Brain pericyte (primary cell): Measurements from ENCODE around the gene PMVK.
"Not testable (repeated sequence)": the region's sequence is repeated elsewhere in the genome, so short reads cannot be mapped to it uniquely, and the experiment has no call there.

Experiments
- DNase-seq: peaks from one replicate; pipeline ENCODE4 v3.0.0-alpha.2; 2012; ENCODE audit warnings: low read depth, low spot score

The PMVK gene

GRCh38 chr1:154925335-154926170 lies 11.0 kb downstream of the PMVK start:
- DNase-seq = no peak

- no peak for DNase-seq
These were observed 12.8 kb downstream of the PMVK start for GRCh38 chr1:154923695-154924094.

DNA sequence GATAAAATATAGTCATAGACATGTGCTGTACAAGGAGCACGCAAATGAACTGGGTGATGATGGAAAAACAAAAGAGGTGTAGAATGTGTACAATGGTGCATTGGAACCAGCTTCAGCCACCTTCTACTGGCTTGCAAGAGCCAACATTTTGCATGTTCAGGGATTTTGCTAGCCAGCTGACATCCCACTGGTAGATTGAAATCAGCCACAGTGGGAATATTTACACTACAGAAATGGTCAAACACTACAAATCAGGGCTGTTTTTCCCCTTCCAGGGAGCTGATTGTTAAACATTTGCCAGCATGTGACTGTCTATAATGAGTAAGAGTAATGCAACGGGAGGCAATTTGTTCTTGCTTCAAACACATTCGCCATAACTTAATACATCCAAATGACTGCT lies 23.2 kb downstream of the PMVK start:
- DNase-seq = no peak

GRCh38 chr1:154912755-154913154 lies 23.8 kb downstream of the PMVK start:
- no peak for DNase-seq

GRCh38 chr1:154911691-154912550 lies 24.6 kb downstream of the PMVK start:
- DNase-seq = no peak

DNA sequence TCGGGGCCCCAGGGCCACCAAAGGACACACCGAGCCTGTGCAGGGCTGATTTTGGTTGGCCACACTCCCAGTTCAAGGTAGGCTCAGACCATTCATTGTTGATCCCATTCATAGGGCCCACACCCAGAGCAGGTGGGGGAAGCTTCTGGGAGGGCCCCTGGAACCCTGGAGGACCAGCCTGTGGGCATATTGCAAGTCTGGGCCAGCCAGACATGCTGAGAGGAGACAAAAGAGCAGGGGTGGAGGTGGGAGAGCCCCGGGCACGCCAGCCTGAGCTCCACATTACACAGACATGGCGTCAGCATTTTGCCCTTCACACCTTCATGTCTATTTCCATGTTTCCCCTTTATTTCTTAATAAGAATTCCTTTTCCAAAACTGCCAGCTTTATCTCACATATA lies 25.7 kb downstream of the PMVK start:
- DNase-seq = no peak

- DNase-seq = no peak
These were observed 27.6 kb downstream of the PMVK start for GRCh38 chr1:154908937-154909336.

GRCh38 chr1:154908129-154908528 lies 28.4 kb downstream of the PMVK start:
- not testable (repeated sequence) for DNase-seq

DNA sequence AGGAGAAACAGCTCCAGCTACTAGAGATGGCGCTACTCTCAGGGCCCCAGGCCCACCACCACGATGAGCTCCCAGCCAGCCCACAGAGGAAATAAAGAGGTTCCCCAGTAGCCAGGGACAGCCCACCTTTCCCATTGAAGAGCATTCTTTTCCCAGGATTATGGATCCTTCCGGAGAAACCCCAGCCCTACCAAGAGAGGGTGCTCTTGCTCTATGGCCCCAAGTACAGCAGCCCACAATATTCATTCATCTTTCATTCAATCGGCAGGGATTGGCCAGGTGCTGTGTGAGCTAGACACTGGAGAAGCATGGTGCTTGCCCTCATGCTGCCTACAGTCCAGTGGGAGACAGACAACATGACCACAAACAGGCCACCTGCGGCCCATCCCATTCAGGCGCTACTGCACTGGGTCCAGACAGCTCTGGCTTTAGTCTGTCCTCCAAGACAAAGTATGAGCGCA lies 29.9 kb downstream of the PMVK start:
- no peak for DNase-seq

DNA sequence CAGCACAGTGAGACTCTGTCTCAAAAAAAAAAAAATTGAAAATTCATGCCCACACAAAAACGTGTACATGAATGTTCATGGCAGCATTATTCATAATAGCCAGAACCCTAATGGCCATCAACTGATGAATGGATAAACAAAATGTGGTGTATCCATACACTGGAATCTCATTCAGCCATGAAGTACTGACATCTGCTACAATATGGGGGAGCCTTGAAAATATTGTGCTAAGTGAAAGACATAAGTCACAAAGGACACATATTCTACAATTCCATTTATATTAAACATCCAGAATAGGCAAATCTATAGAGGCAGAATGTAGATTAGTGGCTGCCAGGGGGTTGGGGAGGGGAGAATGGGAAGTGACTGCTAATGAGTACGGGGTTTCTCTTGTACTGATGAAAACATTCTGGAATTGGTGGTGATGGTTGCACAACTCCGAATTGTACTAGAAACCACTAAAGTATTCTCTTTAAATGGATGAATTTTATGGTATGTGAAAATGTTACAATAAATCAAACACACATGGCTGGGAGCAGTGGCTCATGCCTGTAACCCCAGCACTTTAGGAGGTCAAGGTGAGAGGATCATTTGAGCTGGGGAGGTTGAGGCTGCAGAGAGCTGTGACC lies 33.5 kb downstream of the PMVK start:
- no peak for DNase-seq

DNA sequence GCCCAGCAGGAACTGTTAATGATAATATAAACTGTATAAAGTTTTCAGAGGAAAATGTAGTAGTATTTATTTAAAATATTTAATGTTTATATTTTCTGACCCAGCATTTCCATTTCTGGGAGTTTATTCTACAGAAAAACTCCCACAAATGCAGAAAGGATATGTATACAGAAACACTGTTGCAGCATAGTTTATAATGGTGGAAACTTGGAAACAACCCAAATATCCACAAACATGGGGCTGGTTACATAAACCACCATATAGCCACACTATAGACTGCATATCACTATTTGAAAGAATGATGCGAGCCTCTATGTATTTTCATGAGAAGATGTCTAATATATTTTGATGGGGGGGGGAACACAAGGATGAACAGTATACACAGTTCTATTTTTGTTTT lies 34.9 kb downstream of the PMVK start:
- no peak for DNase-seq

DNA sequence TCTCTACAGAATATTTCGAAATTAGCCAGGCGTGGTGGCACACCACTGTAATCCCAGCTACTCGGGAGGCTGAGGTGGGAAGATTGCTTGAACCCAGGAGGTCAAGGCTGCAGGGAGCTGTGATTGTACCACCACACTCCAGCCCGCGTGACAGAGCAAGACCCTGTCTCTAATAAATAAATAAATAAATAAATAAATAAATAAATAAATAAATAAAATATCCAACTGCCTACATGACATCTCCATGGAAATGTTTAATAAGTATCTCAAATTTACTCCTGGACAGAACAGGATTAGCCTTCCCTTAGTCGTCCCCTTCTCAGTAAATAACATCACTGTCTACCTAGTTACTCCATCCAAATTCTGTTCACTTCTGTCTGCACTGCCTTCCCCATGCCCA lies 37.5 kb downstream of the PMVK start:
- no peak for DNase-seq

DNA sequence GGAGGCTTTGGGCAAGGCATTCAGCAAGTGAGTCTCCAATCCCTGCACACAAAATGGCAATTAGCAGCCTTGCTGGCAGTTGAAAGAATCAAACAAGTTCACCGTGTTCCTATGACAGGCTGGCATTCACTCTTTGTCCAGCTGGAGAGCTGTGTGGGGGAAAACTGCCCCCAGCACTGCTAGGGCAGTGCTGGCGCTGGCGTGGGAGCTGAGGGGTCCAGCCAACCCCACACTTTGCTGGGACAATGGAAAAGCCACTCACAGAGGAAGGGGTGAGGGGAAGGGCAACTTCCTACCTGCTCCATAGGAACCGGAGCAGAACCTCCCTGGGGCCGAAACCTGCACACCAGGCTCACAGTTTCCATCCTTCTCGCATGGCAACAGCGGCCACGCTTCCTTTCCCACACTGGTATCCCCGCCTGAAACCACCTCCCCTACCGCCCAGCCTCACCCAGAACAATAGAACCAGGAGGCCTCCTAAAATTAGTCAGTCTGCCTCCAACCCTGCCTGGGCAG lies 39.7 kb downstream of the PMVK start:
- DNase-seq = no peak

DNA sequence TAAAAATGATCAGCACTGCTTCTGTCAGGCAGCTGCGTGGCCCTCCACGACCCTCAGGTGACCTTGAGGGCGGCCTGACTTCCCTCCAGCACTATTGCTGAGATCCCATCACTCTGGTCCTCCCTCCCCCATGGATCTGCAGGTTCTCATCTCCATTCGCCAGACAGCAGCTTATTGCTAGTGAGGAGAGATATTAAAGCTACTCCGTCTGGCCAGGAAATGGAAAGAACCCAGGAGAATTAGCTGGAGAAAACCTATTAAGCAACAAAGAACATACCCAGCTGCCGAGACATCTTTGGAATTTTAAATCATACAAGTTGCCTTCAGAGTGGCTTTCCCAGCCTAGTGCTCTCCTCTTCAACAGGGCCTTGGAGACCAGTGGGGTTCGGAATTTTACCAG lies 40.7 kb downstream of the PMVK start:
- no peak for DNase-seq

DNA sequence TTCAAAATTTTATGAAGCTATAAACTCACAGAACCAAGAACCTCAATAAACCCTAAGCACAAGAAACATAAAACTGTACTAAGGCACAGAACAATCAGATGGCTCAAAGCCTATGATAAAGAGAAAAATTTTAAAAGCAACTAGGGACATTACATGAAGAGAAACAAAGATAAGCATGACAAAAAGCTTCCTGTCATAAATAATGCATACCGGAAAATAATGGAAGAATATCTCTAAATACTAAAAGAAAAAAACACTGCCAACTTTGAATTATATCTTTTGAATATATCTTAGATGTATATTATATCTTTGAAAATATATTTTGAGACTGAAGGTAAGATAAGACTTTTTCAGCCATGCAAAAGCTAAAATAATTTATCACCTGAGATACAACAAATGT lies 45.1 kb downstream of the PMVK start:
- no peak for DNase-seq

- DNase-seq = no peak
These were observed 47.8 kb downstream of the PMVK start for GRCh38 chr1:154888757-154889156.

- no peak for DNase-seq
These were observed 50.1 kb downstream of the PMVK start for GRCh38 chr1:154886281-154887015.

DNA sequence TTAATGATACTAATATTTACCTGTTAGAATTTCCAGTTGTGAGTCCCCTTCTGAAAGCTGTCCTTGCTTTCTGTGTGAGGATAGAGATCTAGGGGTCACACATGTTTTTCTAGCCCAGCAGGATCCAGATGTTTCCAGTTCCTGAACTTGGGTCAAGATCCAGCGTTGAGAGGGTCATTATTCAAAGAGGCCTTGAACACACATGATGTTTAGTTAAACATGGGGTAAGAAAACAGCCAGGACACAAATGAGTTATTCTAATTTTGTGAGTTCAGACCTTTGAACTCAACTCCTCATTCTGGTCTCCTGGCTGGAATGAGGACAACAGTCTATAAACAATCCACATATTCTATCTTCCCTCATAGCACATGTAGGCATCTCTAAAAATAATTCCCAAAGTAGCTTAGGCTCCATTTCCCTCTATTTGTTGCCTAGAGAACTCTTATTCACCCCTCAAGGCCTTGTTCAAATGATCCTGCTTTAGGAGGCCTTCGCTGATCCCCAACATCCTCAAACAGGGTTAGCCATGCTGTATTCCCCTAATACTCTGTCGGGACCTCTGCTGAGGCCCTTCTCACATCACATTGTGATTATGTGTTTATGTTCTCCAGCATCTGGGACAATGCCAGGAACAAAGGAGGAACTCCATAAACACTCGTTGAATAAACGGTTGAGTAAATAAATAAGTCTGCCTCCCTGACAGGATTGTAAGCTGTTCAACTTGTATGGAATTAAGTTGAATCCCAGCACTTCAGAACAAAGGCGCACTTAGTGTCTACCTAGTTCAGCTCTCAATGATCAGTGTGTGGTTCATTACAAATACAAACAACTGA lies 51.4 kb downstream of the PMVK start:
- no peak for DNase-seq

DNA sequence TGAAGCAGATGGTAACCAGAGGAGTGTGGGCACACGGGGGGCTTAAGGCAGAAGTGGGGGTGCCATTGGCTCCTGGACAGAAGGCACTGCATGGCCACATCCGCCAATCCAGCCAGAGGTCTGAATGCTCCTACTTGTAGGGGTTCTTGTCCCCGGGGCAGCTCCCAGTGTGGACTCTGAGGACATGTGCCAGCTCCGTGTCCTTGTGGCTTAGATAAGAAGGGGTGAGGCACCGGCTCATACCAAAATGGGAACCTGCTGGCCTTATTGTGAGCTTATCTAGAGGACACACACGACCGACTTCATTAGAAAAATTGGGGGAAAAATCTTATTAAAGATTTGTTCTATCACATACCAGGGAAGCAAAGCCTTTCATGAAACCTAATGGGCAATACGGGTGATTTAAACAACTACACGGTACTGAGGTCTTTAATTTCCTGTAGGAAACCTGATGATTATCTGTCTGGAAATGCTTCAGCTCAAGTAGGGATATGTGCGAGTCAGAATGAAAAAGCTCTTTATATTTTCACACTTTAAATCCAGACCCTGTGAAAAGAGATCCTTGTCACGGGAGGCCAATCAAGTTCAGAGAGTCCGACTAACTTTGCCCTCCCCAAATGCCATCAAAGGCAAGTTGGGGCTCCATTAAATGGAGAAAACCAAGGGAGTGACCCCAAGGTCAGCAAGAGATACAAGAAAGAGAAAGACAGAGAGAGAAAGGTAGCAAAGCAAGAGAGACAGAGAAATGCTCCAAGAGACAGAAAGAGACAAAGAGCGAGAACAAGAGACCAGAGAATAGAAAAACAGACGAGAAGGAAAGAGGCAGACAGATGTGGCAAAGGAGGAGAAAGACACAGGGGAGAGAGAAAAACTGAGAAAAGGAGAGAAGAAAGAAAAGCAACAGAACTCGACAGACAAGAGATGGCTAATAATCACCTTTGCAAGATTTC lies 52.3 kb downstream of the PMVK start:
- no peak for DNase-seq
